ENCODE measurements around the gene SARDH. TPM values are rescaled to one million over a fixed set of nuclear protein-coding genes. Genes with fewer than 3 reads are reported as not detected.

The SARDH gene
- 2.1 and 5.4 TPM in 2 replicates for total RNA-seq

- peak; percentile 56 for DNase-seq (ENCODE audit: low read depth)
Observed at GRCh38 chr9:133737774-133738639, at the start of gene SARDH. Gene SARDH, minus strand, starts transcription at chr9:133738352. Its CDS starts 4,179 bp downstream, at chr9:133734173.

DNA sequence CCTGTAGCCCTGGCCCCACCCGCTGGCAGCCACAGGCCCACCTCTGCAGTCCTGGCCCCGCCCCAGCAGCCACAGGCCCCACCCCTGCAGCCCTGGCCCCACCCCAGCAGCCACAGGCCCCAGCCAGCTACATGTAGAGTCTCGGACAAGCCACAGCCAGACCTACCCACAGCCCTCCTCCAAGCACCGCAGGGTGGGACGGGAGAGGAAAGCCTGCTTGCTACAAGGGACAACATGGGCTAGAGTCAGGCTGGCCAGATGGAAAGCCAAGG lies 49.5 kb upstream of the SARDH start:
- DNase-seq (ENCODE audit: low read depth), result no peak

DNA sequence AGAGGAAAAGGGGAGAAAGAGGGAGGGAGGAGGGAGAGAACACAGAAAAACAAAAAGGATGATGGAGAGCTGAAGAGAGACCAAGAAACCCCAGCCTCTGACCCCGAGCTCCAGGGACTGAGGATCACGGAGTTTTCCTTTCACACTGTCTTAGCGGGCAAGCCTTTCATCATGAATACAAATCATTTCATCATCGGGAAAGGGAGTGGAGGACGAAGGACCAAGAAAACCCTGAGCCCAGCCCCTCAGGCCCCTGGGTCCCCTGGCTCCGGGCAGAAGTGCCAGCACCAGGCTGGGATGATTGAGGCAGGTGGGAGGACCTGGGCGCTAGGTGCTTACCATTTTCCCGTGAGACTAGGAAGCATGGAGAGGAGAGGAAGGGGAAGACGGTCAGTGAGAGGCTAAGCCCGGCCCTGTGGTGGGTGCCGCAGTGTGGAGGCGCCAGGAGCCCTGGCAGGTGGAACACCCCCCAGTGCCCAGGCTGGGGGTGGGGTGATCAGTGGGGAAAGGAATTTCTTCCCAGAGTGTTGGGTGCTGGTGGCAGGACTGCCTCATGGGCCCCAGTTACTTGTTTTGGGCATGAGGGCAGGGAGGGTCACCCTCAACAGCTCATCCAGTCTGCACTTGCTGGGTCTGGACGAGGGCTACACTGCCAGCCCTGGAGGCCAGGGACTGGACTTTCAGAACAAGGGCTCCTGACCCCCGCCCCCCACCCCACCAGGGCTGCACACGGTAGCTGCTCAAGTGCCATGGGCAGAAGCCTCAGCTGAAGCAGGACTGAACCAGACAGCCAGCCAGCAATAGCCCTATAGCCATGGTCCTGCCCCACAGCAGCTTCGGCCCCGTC lies 49.0 kb upstream of the SARDH start:
- DNase-seq (ENCODE audit: low read depth), result no peak

DNA sequence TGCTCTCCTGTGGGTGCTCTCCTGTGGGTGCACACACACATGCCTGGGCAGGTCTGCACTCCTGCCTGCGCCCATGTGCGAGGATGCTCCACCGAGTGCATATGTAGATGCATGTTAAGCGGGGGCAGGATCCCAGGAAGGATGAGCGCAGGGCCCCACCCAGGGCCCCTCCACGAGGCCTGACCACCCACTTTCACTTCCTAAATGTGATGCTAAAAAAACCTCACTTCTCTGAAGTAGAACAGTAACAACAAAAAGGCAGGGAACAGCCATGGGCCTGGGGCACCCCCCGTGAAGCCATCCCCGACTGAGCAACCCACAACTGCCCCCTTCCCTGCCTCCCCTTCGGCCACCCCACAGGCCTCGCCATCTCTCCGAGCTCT lies 48.2 kb upstream of the SARDH start:
- no peak for DNase-seq (ENCODE audit: low read depth)

GRCh38 chr9:133785753-133786370 lies 47.7 kb upstream of the SARDH start:
- DNase-seq (ENCODE audit: low read depth), result no peak

- no peak for DNase-seq (ENCODE audit: low read depth)
Observed at GRCh38 chr9:133784731-133785561, 46.8 kb upstream of the SARDH start.

- no peak for DNase-seq (ENCODE audit: low read depth)
Observed at GRCh38 chr9:133783331-133783731, 45.2 kb upstream of the SARDH start.

- peak; percentile 49 for DNase-seq (ENCODE audit: low read depth)
Observed at GRCh38 chr9:133782157-133783130, 44.3 kb upstream of the SARDH start.

DNA sequence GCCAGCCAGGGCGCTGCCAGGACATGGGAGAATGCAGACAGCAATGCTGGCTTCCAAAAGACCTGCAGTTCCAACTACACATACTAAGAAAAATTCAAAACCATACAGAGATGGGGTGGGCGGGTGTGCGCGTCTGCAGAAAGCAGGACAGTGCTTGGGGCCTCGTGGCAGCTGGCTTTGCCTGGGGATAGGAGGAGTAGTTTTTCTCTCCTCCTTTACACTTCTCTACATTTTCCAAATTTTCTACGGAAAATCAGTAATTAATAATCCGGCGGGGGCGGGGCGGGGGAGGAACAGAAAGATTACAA lies 43.6 kb upstream of the SARDH start:
- no peak for DNase-seq (ENCODE audit: low read depth)

- DNase-seq (ENCODE audit: low read depth), result no peak
Observed at GRCh38 chr9:133780962-133781827, 43.0 kb upstream of the SARDH start.

DNA sequence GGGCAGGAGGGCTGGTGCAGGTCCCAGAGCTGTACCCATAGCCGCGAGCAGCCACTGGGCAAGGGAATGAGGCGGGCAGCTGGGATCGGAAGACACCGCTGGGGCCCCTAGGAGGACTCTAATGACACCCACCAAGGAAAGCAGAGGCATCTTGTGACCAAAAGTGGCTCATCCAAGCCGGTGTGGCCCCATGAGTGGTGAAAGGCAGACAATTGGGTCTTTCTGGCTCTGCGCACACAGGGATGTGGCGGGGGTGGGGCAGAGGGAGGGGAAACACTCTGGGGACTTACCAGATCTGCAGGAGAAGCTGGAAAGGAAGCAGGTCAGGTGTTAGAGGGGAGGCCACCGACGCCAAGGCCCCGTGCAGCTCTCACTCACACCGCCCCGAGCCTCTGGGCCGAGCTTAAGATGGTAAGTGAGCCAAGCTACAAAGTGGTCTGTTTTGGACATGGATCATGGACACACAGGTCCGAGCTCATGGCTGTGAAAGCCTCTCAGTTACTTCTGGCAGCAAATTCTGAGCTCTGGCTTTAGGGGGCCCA lies 42.3 kb upstream of the SARDH start:
- no peak for DNase-seq (ENCODE audit: low read depth)

- DNase-seq (ENCODE audit: low read depth), result no peak
Observed at GRCh38 chr9:133779516-133780403, 41.6 kb upstream of the SARDH start.

DNA sequence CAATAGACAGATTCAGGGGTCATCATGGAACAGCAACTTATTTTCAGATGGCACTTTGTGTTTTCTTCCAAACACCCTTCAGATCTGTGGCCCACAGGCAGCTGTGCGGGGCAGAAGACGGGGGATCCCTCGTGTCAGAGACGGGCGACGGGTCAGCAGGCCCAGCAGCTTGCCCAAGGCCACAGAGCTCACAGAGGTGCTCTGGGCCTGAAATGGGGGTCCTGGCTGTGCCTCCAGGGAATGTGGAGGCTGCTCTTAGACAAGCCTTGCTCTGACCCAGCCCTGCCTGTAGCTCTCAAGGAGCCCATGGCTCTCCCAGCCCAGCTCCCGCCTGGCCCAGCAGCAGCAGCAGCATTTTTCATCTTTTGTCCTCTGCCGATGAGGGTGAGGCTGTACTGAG lies 40.9 kb upstream of the SARDH start:
- DNase-seq (ENCODE audit: low read depth), result no peak

- DNase-seq (ENCODE audit: low read depth), result no peak
Observed at GRCh38 chr9:133778336-133779013, 40.3 kb upstream of the SARDH start.

GRCh38 chr9:133777871-133778270 lies 39.7 kb upstream of the SARDH start:
- no peak for DNase-seq (ENCODE audit: low read depth)

GRCh38 chr9:133777068-133777791 lies 39.1 kb upstream of the SARDH start:
- DNase-seq (ENCODE audit: low read depth), result no peak

Data from renal cortical epithelial cell (primary cell).